Ascending aorta (tissue), 2 donors: ENCODE results near the gene PI4K2A. TPM values are rescaled to one million over a fixed set of nuclear protein-coding genes. Genes with fewer than 3 reads are reported as not detected.

ENCODE experiments used
- DNase-seq, 2 donors: peaks; one replicate each; pipeline ENCODE4 v3.0.0-alpha.2; 2019; ENCODE audit warnings: low spot score in 2 of 2
- H3K27ac ChIP-seq, 2 donors: fragments of 200-600 bp; sonication (generic); one replicate each; pipeline ENCODE4 v1.5.1; 2016 to 2017; ENCODE audit warnings: mild to moderate bottlenecking in 1 of 2
- H3K27me3 ChIP-seq: fragments of 200-600 bp; sonication (generic); one replicate; pipeline ENCODE4 v1.5.1; 2017
- H3K36me3 ChIP-seq, 2 donors: fragments of 200-600 bp; sonication (generic); one replicate each; pipeline ENCODE4 v1.5.1; 2016
- H3K4me1 ChIP-seq, 2 donors: fragments of 200-600 bp; sonication (generic); one replicate each; pipeline ENCODE4 v1.5.1; 2016 to 2017; ENCODE audit warnings: mild to moderate bottlenecking in 1 of 2
- H3K4me3 ChIP-seq, 2 donors: fragments of 200-600 bp; sonication (generic); one replicate each; pipeline ENCODE4 v1.5.1; 2016 to 2017; ENCODE audit warnings: mild to moderate bottlenecking in 1 of 2
- H3K9me3 ChIP-seq, 2 donors: fragments of 200-600 bp; sonication (generic); one replicate each; pipeline ENCODE4 v1.5.1; 2016
- intact Hi-C: fragments of 100-400 bp; cut with DNase I; formaldehyde crosslinking; loops from one replicate; pipeline ENCODE4 v1.15.1; 2023
- total RNA-seq: library from RNA; depleted of rRNA; stranded (reverse); fragments of >200 nt; gene quantifications from one replicate; pipeline ENCODE4 v1.1.0, GENCODE V29; 2016
- TF ChIP-seq, protein P1 (sequence below), 3 experiments: fragments of 200-600 bp in 2 of 3; fragments of 450-650 bp in 1 of 3; sonication (generic) in 2 of 3; IDR thresholded peaks; one replicate each; pipeline ENCODE4 v1.5.1; 2016 to 2019; ENCODE audit warnings: antibody characterized with exemption in 3 of 3, mild to moderate bottlenecking in 1 of 3, moderate library complexity in 1 of 3

The PI4K2A gene
- 33.7 TPM for total RNA-seq

DNA sequence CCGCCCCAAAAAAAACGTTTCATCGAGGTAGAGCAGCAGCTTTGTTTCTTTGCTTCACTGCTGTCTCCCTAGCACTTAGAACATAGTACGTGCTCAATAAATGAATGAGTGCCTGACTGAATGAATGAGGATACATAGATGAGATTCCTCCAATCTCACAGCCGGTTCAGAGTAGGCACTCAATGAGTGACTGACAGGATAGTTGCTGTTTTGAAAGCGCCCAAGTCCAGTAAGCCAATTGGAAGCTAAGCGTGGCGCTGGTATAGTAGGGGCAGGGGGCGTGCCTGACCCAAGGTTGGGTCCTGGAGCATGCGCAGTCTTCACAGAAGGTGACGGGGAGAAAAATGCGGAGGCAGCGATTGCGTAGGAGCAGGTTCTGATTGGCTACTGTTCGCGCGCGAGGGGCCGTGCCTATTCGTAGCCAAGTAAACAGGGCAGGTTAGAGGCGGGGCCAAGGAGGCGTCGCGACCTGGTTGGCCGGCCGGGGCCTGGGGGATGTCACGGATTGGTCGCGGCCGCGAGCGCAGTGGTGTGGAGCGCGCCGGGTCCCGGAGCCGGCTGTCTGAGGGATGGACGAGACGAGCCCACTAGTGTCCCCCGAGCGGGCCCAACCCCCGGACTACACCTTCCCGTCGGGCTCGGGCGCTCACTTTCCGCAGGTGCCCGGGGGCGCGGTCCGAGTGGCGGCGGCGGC, at the start of gene PI4K2A:
Gene PI4K2A (plus strand): TSS at position 498 of the 694 bp plus-strand sequence. CDS start 72 bp downstream, at position 570.
- intact Hi-C loops, result loop anchor here (1.0 to 10.0 kb wide), 3 partner anchors 46 to 616 kb away; partner anchors contain the start of gene AVPI1
- Histone ChIP-seq H3K4me3 (peak within 1 kb of the TSS; percentile 87 to 96), H3K36me3 (peaks cover 10 to 16% of the 10 kb centered on the region in 2 donors), H3K9me3 (no peaks in the 10 kb centered on the region), H3K27ac (peak within 1 kb of the TSS; percentile 80 to 93), H3K27me3 (no peaks in the 10 kb centered on the region), H3K4me1 (peaks cover 0 to 13% of the 10 kb centered on the region in 2 donors)
- DNase-seq, result peak; percentile 97 to 99
- TF ChIP-seq, protein P1, sequence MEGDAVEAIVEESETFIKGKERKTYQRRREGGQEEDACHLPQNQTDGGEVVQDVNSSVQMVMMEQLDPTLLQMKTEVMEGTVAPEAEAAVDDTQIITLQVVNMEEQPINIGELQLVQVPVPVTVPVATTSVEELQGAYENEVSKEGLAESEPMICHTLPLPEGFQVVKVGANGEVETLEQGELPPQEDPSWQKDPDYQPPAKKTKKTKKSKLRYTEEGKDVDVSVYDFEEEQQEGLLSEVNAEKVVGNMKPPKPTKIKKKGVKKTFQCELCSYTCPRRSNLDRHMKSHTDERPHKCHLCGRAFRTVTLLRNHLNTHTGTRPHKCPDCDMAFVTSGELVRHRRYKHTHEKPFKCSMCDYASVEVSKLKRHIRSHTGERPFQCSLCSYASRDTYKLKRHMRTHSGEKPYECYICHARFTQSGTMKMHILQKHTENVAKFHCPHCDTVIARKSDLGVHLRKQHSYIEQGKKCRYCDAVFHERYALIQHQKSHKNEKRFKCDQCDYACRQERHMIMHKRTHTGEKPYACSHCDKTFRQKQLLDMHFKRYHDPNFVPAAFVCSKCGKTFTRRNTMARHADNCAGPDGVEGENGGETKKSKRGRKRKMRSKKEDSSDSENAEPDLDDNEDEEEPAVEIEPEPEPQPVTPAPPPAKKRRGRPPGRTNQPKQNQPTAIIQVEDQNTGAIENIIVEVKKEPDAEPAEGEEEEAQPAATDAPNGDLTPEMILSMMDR (IDR thresholded peaks at IDR 0.05), result no peak

DNA sequence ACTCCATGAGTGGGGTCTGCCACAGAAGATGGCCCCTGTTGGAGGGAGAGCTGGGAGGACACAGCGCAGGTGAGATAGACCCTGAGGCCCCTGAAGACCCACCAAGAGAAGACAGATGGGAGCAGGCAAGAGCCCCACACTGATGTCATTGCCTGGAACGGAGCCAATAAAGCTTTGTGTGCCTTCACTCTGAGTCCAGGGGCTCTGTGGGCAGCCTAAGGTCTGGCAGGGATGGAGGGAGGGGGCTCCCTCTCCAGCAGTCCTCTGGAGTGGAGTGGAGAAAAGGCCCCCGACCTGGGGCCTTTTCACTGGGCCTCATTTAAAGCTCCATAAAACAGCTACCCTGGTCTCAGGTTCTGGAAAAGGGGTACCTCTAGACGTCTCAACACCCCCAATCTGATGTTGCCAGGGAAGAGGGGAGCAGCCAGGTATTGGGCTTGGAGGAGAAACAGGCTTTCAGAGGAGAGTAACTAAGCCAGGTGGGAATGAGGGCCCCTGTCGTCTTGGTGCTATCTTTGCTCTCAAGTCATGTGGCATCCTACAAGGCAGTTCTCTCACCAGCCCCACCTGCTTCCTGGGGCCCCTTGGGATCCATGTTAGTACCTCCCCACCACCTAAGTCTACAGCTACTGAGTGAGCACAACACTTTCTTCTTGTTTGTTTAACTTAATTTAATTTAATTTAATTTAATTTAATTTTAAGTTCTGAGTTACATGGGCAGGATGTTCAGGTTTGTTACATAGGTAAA, 49.5 kb upstream of the PI4K2A start:
- DNase-seq, result no peak
- no peak overlapping the region for H3K27ac ChIP-seq
- H3K4me3 ChIP-seq, result no peak overlapping the region
- H3K27me3 ChIP-seq, result no peaks in the 10 kb centered on the region
- intact Hi-C loops, result no loop called here
- H3K9me3 ChIP-seq, result no peaks in the 10 kb centered on the region
- no peaks in the 10 kb centered on the region for H3K36me3 ChIP-seq
- H3K4me1 ChIP-seq, result peaks cover 9 to 31% of the 10 kb centered on the region in 2 donors
- TF ChIP-seq, protein P1 (IDR thresholded peaks at IDR 0.05), result no peak

GRCh38 chr10:97593421-97593820, 47.0 kb upstream of the PI4K2A start:
- no peaks in the 10 kb centered on the region for H3K27me3 ChIP-seq
- H3K4me3 ChIP-seq, result no peak overlapping the region
- DNase-seq, result peak in 1 of 2 donors; percentile 77
- TF ChIP-seq, protein P1 (IDR thresholded peaks at IDR 0.05), result no peak
- intact Hi-C loops, result loop anchor here (1.0 kb wide), 1 partner anchor 18 kb away; no protein-coding TSS in a partner anchor
- no peaks in the 10 kb centered on the region for H3K36me3 ChIP-seq
- H3K27ac ChIP-seq, result peak overlapping the region; percentile 88 to 99
- H3K4me1 ChIP-seq, result peaks cover 9 to 48% of the 10 kb centered on the region in 2 donors
- H3K9me3 ChIP-seq, result no peaks in the 10 kb centered on the region

GRCh38 chr10:97596101-97597082, 44.1 kb upstream of the PI4K2A start:
- Histone ChIP-seq H3K9me3 (no peaks in the 10 kb centered on the region), H3K4me3 (no peak overlapping the region), H3K27me3 (no peaks in the 10 kb centered on the region), H3K27ac (peak overlapping the region; percentile 88 to 99), H3K4me1 (peaks cover 9 to 49% of the 10 kb centered on the region in 2 donors), H3K36me3 (no peaks in the 10 kb centered on the region)
- TF ChIP-seq, protein P1 (IDR thresholded peaks at IDR 0.05), result no peak
- intact Hi-C loops, result loop anchor here (1.0 kb wide), 1 partner anchor 22 kb away; no protein-coding TSS in a partner anchor
- DNase-seq, result peak; percentile 56 to 95

DNA sequence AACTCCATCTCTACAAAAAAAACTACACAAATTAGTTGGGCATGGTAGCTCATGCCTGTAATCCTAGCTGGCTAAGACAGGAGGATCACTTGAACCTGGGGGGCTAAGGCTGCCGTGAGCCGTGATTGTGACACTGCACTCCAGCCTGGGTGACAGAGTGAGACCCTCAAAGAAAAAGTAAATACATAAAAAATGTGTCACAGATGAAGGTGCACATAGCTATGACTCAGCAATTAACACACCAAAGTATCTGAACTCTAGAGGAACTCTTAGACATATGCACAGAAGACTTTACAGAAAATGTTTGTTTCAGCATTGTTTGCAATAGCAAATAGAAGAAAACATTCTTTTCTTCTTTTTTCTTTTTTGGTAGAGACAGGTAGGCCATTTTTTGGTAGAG, 42.7 kb upstream of the PI4K2A start:
- H3K27ac ChIP-seq, result peak overlapping the region; percentile 88 to 99
- no peaks in the 10 kb centered on the region for H3K36me3 ChIP-seq
- H3K9me3 ChIP-seq, result no peaks in the 10 kb centered on the region
- peaks cover 9 to 50% of the 10 kb centered on the region in 2 donors for H3K4me1 ChIP-seq
- no peak overlapping the region for H3K4me3 ChIP-seq
- intact Hi-C loops, result no loop called here
- H3K27me3 ChIP-seq, result no peaks in the 10 kb centered on the region
- TF ChIP-seq, protein P1 (IDR thresholded peaks at IDR 0.05), result no peak
- no peak for DNase-seq
